KG1 (cell line): Measurements from ENCODE around the gene PDE1C.

ENCODE experiments used
- DNase-seq: peaks from one replicate; lab custom pipeline; 2025; lab: John Stamatoyannopoulos, UW

Gene PDE1C

DNA sequence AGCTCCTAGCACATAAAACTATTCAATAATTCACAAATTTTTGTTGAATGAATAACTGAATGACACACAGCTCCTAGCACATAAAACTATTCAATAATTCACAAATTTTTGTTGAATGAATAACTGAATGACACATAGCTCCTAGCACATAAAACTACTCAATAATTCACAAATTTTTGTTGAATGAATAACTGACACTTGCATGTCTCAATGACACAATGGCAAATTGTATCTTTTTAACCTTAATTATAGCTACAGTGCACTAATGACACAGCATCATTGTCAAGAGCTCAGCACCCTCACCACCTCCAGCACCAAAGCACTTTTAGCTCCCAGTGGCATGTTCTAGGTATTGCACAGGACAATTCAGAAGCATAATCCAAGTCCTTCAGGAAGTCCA, 131.6 kb downstream of the PDE1C start:
- no peak for DNase-seq

DNA sequence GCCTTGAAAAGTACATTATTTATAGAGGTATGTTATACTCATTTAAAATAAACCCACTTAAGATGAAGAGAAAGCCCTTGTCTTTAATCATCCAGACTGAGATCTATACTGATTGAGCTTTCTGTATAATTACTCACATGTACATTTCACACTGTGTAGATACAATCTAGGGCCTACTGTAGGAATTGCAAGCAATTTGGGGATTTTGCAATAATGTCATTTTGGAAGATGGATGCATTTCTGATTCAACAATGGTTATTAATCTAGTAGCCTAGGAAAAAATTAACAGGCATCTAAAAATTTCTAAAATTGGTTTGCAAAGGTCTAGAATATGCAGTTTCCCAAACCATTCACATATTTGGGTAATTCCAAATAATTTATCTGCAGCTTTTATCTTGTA, 132.2 kb downstream of the PDE1C start:
- DNase-seq = no peak

DNA sequence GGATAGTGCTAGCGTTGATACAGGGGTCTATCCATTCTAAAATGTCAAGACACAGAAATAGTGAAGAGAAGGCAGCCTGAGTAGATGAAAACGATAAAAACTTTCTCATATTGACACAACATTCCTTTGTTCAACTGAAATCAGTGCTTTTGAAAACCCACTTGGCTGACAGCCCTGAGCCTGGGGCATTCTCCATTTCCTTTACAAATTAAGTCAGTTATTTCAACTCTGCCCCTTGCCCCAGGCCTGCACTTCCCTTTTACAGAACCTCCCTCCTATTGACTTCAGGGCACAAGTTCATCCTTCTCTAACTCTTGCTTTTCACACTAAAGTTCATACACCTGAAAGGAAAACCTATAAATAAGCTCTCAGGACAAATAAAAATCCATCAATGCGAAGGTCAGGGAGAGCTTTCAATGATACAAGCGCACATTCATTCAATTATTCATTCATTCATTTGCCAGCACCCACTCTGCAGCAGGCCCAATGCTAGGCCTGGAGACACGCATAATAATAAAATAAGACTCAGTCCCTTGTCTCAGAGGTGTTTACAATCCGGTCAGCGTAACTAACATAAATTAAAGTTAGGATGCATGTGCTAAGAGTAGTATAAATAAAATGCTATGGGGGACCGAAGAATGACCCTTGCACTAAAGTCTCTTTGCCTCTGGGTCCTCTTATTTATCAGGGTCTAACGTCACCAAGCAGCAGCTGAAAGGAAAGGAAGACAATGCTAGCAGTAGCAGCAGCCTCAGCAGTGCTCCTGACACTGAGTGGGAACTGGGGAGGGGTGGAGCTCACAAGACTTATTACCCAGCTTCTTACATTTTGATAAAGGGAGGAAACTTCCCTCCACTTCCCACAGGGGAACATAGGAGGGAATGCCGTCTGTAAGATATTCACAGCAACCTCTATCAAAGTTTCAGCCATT, 134.8 kb downstream of the PDE1C start:
- no peak for DNase-seq

DNA sequence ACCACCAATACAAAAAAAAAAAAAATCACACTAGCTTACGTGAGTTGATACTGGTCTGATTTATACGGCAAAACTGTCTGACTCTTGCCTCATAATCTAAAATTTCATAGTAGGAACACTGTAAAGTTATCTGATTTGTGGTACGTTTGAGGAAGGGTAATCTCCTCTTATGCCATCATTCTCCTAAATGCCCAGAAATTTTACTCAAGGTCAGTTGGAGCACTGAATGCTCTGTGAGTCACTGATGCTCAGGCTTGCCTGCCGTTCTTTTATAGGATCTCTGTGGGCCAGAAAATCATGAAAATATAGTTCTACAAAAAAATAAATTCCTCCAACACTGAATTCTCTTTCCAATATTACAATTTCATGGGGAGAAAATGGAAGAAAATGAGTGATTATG, 135.7 kb downstream of the PDE1C start:
- no peak for DNase-seq

DNA sequence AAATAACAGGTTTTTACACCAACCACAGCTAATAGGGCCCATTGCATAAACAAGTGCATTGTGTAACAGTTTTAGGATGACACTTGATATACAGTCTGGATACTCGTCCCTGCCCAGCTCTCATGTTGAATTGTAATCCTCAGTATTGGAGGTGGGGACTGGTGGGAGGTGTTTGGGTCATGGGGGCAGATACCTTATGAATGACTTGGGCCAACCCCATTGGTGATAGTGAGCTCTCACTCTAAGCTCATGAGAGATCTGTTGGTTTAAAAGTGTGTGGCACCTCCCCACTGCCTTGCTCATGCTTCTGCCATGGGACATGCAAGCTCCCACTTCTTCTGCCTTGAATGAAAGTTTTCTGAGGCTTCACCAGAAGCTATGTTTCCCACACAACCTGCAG, 136.7 kb downstream of the PDE1C start:
- no peak for DNase-seq

DNA sequence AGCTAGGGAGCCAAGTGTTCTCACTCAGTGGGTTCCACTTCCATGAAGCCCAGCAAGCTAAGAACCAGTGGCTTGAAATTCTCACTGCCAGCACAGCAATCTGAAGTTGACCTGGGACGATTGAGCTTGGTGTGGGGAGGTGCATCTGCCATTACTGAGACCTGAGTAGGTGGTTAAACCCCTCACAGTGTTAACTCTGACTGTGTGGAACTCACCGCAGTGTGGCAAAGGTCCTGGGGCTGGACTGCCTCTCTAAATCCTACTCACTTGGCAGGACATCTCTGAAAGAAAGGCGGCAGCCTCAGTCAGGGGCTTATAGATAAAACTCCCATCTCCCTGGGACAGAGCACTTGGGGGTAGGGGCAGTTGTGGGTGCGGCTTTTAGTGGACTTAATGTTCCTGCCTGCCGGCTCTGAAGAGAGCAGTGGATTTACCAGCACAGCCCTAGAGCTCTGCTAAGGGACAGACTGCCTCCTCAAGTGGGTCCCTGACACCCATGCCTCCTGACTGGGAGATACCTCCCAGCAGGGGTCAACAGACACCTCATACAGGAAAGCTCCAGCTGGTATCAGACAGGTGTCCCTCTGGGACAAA, 143.1 kb downstream of the PDE1C start:
- DNase-seq = no peak

DNA sequence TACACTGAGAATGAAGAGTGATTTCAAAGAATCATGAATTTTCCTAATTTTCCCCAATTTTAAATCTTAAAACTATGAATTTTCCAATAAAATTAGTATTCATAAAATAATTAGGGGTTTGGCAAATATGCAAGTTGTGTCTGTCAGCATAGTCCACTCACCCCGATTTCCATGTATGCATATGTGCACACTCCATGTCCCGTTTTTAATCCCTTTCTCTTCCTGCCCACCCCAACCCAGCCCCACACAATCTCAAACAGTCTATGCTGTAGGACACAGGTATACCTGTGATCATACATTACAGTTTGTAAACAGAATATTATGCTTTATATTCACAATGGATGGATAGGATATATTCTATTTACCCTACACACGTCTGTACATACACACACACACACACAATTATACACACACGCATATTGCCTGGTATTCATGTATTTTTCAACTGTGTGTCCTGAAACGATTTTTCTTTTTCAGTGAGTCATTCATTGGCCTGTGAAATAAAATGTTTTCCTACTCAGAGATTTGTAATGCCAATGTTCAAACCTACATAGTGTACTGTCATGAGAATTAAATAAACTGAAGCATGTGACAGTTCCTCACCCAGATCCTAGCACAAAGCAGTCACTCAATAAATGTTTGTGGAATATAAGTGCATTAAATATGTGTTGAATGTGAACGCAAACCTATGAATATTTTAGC, 144.3 kb downstream of the PDE1C start:
- DNase-seq = no peak

DNA sequence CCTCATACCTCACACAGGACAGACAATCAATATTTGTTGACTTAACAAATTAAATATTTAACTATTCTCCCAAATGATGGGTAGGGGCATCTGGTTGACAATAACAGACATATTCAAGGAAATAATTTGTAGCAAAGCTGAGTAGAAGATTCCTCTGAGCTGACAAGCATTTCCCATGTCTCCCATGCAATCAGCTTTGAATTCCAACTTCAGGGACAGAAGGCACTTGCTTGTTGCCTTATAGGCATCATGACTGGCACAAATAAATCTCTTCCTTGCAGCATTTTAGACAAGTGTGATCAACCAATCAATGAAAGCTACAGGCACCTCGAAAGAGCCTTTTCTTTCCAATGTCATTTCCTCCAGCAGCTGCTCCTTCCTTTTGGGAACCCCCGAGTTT, 146.0 kb downstream of the PDE1C start:
- DNase-seq = no peak

DNA sequence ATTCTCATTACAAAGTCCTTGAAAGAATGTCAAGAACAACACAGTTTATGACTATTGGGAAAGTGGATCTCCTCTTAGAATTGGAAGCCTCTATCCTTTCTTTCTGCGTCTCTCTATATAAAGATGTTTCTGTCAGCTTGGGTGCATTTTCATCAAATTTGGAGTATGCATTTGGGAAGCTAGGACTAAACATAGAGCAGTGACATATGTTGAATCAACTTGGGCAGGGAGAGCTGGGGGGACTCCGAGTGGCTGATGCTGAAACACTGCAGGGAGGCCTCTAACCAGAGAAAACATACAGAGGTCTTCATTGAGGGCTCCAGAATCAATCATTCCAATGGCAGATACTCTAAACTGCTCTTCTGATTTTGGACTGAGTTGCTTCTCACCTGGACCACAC, 147.4 kb downstream of the PDE1C start:
- DNase-seq = no peak

DNA sequence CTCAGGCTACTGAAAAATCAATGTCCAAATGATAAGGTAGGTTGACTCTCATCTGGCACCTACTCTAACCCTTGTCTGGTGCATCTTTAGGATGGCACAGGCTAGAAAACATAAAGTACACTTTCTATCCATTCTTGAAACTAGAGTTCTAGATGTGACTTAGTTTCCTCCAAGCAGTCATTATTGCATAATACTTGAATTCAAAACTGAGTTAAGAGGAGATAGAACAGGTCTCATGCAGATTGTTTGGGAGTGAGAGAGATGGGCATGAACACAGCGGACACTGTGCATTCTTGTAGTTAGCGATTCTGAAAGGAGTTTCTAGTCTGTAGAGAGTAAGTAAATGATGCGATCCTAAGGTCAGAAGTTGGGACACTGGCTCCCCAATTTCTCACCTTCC, 149.2 kb downstream of the PDE1C start:
- DNase-seq = no peak

DNA sequence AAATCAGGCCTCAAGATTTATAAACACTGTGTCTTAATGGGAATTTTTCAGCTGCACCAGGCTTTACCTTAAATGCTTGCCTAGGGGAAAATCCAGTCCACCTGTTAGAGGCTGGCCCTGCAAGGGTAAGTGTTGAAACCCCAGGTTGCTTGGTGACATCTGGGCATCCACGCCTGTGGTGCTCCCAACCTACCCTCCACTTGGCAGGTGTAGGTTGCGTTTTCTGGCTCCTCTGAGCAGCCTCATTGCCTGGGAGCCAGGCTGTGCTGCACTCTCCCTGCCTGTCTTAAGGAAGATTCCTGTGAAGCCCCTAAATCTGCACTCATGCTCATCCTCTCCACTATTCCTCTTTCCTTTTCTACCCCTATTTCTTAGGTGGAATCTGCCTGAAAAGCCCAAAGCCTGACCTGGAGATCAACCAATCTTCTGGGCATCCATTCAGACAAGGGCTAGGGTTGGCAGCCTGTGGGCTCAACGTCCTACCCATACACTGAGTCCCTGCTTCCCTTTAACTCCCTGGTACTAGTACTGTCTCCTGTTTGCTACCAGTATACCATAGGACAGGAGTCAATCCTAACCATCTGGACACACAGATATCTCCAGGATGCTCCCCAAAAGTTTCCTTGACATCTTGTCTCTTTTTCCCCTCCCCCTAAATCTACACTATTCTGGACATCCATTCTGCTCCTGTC, 150.4 kb downstream of the PDE1C start:
- no peak for DNase-seq

DNA sequence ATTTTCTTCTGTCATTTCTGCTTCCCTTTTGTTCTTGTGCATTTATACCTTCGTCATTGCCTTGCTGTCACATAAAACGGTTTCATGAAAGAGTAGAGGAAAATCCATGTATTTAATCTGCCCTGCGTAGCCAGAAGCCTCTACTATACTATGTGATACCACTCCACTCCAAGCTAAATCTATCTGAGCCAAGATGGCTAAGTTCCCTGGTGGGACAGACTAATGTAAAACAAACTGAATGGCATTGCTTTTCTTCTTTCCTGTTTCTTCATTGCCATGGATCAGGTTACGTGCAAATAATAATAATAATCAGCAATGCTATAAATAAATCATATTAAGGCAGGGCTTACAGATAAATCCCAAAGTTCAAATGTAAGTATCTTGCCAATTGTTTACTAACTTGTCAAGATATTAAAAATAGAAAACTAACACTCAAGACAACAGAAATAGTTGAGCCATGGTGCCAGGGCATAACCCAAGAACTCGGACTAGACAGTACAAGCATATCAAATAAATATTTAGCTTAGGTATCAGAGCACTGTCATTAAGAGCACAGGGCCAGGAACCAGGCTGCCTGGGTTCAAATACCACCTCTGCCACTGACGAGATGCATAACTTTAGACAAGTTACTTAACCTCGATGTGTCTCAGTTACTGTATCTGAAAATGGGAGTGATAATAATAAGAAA, 151.4 kb downstream of the PDE1C start:
- DNase-seq = no peak

DNA sequence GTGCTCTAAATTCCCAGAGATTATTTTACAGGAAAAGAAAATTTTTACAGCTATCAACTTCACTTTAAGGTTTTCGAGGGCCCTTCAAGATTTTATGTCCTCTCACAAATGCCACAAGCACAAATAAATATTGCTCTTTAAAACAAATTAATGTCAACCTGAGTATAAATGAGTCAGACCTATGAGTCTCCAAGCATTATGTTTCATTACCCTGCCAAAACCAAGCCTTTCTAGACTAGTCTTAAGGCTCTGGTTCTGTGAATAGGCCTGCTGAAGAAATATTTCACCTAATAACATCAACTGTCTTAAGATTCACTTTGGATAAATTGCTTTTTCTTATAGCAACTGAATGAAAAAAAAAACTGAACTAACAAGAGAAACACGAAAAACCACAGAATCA, 153.0 kb downstream of the PDE1C start:
- DNase-seq = no peak

DNA sequence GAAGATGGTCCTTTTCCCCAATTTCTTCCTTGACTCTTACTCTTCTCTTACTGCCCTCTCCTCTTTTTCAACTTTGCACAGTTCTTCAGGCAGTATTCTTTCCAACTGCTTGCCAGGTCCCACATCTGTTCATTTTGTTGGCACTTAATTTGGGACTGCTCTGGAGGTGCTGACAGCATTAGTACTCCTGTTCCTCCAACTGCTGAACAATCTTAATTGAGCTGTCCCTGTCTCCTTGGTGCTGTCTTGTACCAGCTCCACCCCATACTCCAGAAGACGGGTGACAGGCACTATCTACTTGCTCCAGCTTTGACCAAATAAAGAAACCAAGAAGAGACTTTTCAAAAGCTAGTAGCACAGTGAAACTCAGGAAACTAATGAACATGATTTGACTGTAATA, 160.0 kb downstream of the PDE1C start:
- DNase-seq = no peak

DNA sequence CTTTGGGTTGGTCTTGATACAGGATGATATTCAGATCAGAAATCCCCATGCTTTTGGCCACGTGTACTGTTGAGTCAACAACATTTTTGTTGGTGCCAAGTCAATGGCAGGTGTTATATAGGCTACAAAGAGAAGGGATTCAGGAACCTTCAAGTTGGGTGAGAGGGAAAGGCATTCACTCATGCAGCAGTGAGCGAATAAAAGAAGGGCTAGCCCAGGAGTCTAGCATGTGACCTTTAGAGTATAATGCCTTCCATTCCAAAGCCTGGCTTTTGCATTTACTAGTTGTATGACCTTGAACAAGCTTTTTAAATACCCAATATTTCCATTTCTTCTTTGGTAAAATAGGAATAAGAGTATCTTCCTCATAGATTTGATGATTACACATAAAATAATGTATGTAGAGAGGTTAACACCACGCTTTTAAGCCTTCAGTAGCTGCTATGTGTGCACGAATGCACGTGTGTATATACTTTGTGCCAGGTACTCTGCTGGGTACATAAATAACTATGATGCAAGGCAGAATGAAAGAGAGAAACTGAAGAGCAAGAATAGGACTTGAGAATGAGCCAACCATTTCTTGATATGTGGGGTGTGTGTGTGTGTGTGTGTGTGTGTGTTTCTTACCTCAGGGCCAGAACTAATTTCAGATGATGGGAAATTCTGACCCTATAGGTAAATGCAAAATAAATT, 163.6 kb downstream of the PDE1C start:
- DNase-seq = no peak

DNA sequence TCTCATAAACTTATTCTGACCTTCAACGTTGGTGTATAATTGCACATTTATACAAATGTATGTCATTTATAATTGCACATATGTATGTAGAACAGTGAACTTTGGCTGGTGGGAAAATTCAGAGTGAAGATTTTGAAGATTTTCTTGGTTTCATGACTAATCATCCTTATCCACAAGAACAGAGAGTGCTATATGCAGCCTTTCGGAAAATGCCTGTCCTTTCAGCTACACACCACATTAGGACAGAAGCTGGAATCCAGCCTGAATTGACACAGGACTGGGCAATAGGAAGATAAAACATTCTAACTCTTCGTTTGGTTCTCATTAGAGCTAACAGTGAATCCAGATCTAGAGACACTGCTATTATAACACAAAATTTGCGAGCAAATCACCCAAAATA, 166.2 kb downstream of the PDE1C start:
- no peak for DNase-seq

DNA sequence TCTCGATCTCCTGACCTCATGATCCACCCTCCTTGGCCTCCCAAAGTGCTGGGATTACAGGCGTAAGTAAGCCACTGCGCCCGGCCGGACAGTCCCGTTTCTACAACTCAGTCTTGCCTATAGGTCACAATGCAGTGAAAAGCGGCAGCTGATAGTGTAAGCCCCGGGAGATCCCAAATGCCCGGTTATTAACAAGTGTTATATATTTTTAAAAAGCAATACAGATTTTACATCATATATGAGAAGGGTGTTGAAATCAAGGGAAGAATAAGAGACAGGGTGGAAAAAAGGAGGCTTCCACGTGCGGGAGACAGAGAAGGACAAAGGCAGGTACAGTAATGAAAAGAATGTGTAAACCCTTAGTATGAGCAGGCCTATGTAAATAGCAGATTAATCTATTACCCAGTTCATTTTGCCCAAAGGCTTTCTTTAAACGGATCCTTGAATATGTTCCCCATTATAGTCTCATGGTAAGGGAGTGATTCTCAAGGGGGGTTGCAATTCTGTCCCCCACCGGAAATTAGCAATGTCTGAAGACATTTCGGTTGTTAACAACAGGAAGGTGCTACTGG, 170.8 kb downstream of the PDE1C start:
- DNase-seq = no peak

DNA sequence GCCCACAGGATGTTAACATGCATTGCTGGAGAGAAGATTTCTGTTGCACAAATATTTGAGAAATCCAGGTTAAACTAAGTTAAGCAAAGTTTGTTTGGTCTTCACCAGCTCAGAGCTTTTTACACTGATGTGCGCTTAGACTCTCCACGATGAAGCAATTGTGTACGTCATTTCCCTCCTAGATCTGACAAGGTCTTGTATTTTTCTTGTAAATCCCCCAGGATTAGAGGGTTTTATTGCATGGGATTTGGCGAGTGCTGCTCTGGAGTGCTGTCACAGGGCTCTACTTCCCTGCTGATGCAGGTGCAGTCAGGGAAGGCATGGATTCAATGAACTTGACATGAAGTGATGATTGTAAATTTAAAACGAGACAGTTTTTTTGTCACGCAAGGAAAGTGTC, 173.3 kb downstream of the PDE1C start:
- no peak for DNase-seq

DNA sequence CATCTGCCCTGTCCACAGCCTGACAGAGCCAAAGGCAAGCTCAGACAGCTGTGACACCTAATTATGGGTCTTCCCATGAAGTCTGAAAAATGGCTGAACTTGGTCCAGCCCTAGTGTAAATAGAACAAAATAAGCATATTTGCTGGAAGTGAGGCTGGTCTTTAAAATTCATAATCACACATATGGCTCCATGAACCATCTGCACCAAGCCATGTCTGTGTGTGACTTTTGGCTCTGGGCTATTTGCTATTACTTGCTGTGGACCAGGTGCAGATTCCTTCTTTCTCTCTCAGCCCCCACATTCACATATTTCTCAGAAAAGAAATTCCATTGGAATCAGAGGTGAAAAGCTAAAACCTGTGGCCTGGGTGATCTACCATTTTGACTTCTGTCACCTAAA, 175.9 kb downstream of the PDE1C start:
- no peak for DNase-seq

DNA sequence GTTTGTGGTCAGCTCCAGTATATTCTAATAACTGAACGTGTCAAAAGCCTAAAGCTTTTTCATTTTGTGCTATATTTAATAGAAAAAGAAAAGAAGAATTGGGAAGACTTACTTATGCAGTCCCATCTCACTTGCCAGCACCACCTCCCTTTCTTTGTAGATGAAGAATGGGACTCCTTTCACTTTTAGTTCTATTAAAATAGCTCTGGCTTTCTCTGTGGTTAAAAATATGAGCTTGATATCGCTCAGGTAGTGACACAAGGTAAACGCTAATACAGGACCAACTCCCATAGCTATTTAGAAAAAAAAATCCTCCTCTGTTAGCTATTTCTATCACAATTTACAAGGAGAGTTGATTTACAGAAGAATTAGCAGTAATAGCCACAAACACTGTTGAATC, 176.8 kb downstream of the PDE1C start:
- no peak for DNase-seq
